GM10248 (cell line): Measurements from ENCODE around the gene AMER2.

ENCODE experiments used
- CTCF ChIA-PET: fragments of 300-600 bp; sonication (Branson Sonifier 250); formaldehyde crosslinking; extraction: SDS; loops from one replicate; lab custom pipeline; 2021; ENCODE audit warnings: antibody characterized with exemption; lab: Yijun Ruan, JAX
- POLR2A ChIA-PET: fragments of 350-650 bp; sonication (Branson Sonifier 250); formaldehyde crosslinking; extraction: SDS; loops from one replicate; lab custom pipeline; 2020; ENCODE audit warnings: antibody characterized with exemption; lab: Yijun Ruan, JAX
- DNase-seq: peaks from one replicate; pipeline ENCODE4 v3.0.0; 2012; ENCODE audit errors: extremely low spot score
- TF ChIP-seq, protein P1 (sequence below): IDR thresholded peaks from 2 replicates; pipeline ENCODE4 v1.5.1; 2012; ENCODE audit warnings: mild to moderate bottlenecking, low read depth; ENCODE audit errors: extremely low read depth, missing control alignments, control extremely low read depth

AMER2 gene

DNA sequence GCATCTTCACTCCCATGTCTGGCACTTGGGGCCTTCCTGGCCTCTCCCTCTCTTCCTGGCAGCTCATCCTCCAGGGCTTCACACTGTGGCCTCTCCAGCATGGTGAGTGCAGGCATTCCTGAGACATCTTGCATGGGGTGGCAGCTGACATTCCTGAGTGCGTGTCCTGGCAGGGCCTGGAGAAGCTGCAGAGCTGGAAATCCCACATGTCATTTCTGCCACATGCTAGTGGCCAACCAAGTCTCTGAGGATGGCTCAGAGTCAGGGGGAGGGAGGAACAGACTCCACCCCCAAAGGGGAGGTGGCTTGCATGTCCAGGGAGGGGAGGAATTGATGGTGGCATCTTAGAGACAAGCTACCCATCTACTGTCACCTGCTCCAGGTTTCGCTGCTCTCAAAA, 41.6 kb upstream of the AMER2 start:
- DNase-seq, result no peak
- ChIA-PET CTCF (interaction anchor here (1.0 kb wide), 1 partner anchor 22 kb away, joined by 3 read pairs; no protein-coding TSS in a partner anchor), POLR2A (no interaction called here)
- TF ChIP-seq, protein P1, sequence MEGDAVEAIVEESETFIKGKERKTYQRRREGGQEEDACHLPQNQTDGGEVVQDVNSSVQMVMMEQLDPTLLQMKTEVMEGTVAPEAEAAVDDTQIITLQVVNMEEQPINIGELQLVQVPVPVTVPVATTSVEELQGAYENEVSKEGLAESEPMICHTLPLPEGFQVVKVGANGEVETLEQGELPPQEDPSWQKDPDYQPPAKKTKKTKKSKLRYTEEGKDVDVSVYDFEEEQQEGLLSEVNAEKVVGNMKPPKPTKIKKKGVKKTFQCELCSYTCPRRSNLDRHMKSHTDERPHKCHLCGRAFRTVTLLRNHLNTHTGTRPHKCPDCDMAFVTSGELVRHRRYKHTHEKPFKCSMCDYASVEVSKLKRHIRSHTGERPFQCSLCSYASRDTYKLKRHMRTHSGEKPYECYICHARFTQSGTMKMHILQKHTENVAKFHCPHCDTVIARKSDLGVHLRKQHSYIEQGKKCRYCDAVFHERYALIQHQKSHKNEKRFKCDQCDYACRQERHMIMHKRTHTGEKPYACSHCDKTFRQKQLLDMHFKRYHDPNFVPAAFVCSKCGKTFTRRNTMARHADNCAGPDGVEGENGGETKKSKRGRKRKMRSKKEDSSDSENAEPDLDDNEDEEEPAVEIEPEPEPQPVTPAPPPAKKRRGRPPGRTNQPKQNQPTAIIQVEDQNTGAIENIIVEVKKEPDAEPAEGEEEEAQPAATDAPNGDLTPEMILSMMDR, result no peak

DNA sequence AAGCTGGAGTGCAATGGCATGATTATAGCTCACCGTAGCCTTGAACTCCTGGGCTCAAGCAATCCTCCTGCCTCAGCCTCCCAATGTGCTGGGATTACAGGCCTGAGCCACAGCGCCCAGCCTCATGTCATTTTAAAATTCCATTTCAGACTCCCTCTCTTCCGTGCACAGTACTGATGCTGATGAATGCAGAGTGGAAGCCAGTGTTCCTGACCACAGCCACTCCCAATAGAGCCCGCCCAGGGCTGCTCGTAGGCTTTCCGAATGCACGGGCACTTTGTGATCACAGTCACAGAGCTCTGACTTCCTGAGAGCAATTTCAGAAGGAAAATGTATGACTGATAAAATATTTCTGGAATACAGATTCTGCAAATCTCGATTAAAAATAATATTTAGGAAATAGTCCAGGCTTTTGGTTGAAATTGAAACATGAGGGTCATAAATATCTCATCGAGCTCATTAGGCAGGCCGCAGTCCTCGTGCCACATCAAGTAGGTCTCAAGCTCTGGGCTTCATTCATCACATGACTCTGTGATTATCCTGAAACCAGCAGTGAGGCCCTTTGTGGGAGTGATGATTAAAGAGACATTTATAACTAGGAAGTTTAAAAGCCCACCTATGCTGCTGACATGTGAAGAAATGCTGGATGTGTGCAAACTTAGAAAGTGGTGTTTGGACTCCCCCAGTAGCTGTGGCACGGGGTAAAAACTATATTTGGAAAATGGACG, 38.9 kb upstream of the AMER2 start:
- DNase-seq, result no peak
- TF ChIP-seq, protein P1, result no peak
- POLR2A ChIA-PET, result no interaction called here
- CTCF ChIA-PET, result no interaction called here

DNA sequence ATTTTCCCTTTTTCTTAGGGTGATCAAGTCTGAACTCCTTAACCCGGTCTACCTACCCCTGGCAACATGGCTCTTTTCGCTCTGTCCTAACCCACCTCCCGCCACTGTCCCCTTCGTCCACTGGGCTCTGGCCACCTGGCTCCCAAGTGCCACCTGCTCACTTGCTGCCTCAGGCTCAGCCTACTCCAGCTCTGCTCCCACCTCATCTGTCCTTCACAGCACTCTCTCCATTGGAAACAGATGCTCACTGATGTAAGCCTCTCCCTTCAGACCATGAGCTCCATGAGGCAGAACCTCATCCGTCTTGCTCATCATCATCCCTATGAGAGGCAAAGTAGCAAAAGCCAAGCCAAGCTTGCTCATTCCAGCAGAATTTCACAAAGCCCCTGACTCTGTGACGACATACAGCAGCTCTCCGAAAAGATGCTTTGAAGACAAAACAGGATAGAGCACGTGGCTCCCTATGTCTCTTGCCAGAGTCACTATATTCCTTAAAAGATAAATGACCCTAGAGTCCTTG, 35.3 kb upstream of the AMER2 start:
- ChIA-PET CTCF (interaction anchor here (1.0 to 1.7 kb wide), 3 partner anchors 14 to 30 kb away, joined by 3 to 4 read pairs (median 4); no protein-coding TSS in a partner anchor), POLR2A (no interaction called here)
- TF ChIP-seq, protein P1, result no peak
- no peak for DNase-seq

DNA sequence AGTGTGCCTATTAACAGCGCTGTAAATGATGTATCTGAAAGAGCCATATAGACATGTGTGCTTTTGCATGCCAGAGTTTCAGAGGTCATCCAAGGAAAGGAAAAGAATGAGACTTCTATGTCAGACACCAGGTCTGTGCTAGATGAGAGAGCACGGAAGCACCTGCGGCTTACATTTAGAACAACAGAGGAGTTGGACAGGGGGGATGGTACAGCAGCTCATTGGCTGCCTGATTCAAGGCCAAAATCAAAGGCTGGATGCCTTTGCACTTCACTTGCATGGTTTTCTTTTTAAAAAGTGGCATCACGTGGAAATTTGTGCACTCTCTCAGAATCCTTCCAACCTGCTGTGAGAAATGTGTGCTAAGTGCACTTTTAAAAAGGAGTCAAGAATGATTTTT, 32.8 kb upstream of the AMER2 start:
- CTCF ChIA-PET, result no interaction called here

GRCh38 chr13:25203127-25203740, 31.1 kb upstream of the AMER2 start:
- POLR2A ChIA-PET, result no interaction called here
- TF ChIP-seq, protein P1, result no peak
- CTCF ChIA-PET, result interaction anchor here (1.0 to 1.8 kb wide), 4 partner anchors 10 to 24 kb away, joined by 3 to 5 read pairs (median 4); no protein-coding TSS in a partner anchor
- DNase-seq, result no peak

More for the DNA sequence above, 32.8 kb upstream of the AMER2 start:
- POLR2A ChIA-PET, result no interaction called here
- TF ChIP-seq, protein P1, result no peak
- no peak for DNase-seq

DNA sequence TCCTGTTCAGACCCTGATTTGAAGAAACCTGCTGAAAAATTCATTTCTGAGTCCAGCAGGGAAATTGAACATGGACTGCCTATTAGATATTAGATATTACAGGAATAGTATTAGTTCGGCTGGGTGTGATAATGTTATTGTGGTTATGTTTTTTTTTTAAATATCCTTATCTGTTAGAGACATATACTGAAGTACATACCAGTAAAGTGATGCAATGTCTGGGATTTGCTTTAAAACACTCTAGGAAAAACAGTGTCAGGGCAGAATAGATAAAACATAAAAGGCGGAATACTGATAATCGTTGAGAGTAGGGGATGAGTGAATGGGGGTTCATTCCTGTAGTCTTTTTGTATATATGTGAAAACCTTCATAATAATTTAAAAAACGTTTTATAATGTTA, 28.7 kb upstream of the AMER2 start:
- POLR2A ChIA-PET, result no interaction called here
- DNase-seq, result no peak
- CTCF ChIA-PET, result interaction anchor here (0.7 to 1.3 kb wide), 2 partner anchors 13 to 28 kb away, joined by 3 to 5 read pairs; no protein-coding TSS in a partner anchor
- TF ChIP-seq, protein P1, result no peak
